Adrenal gland (tissue), 12 donors: ENCODE results near the gene GPI. TPM values are rescaled to one million over a fixed set of nuclear protein-coding genes. Genes with fewer than 3 reads are reported as not detected.
A peak's percentile ranks its signal among the peaks of the same experiment; 100 is the strongest.

Experiments
- DNase-seq, 7 donors: peaks; one replicate each; pipeline ENCODE4 v3.0.0-alpha.2; 2019 to 2020
- H3K27ac ChIP-seq, 5 donors: fragments of 200-600 bp; sonication (generic) in 4 of 5; 1 replicate in 3 of 5; 2 replicates in 2 of 5; pipeline versions ENCODE4 v1.5.1 to v1.8.0; 2016 to 2020; ENCODE audit warnings: mild to moderate bottlenecking in 1 of 5
- H3K27me3 ChIP-seq: fragments of 200-600 bp; 2 replicates; pipeline ENCODE4 v1.8.0; 2021
- H3K36me3 ChIP-seq, 2 donors: fragments of 200-600 bp; replicated peaks in 1 of 2; 1 replicate in 1 of 2; 2 replicates in 1 of 2; pipeline versions ENCODE4 v1.5.1 to v1.8.0; 2018 to 2022
- H3K4me1 ChIP-seq, 2 donors: fragments of 200-600 bp; replicated peaks in 1 of 2; 1 replicate in 1 of 2; 2 replicates in 1 of 2; pipeline versions ENCODE4 v1.5.1 to v1.8.0; 2018 to 2021
- H3K4me3 ChIP-seq, 4 donors: fragments of 200-600 bp; sonication (generic) in 3 of 4; one replicate each; pipeline ENCODE4 v1.5.1; 2016 to 2018
- H3K9me3 ChIP-seq, 3 donors: fragments of 200-600 bp; sonication (generic) in 1 of 3; replicated peaks in 1 of 3; 1 replicate in 2 of 3; 2 replicates in 1 of 3; pipeline versions ENCODE4 v1.5.1 to v1.8.0; 2016 to 2021
- CTCF ChIP-seq, 6 experiments: fragments of 450-650 bp in 4 of 6; fragments of 200-600 bp in 2 of 6; sonication (generic) in 1 of 6; IDR thresholded peaks; 1 replicate in 5 of 6; 2 replicates in 1 of 6; pipeline versions ENCODE4 v1.5.1 to v1.8.0; 2016 to 2021; ENCODE audit warnings: antibody characterized with exemption in 6 of 6, mild to moderate bottlenecking in 2 of 6, moderate library complexity in 1 of 6
- POLR2A ChIP-seq, 2 donors: fragments of 450-650 bp; IDR thresholded peaks; one replicate each; pipeline ENCODE4 v1.6.1; 2017; ENCODE audit warnings: antibody characterized with exemption in 2 of 2, mild to moderate bottlenecking in 2 of 2, moderate library complexity in 1 of 2
- WGBS, 4 donors: extraction: QIAGEN DNeasy Blood & Tissue Kit in 2 of 4; methylation state at CpG; one replicate each; pipeline versions ENCODE4 v1.1.5 to v1.1.7; 2013 to 2017; 5-methylcytosine and 5-hydroxymethylcytosine counted together
- intact Hi-C, 2 donors: fragments of 100-400 bp; cut with DNase I; formaldehyde crosslinking; loops; one replicate each; pipeline versions ENCODE4 v1.14.1 to v1.15.0; 2022 to 2023
- polyA plus RNA-seq, 3 donors: library from polyadenylated mRNA; stranded (reverse); fragments of 200-250 nt in 2 of 3; fragments of 350-450 nt in 1 of 3; fragmentation: Illumina TruSeq in 1 of 3; extraction: RNeasy Lipid Tissue Mini Kit (QIAGEN cat#74804) in 1 of 3; gene quantifications; one replicate each; pipeline ENCODE4 v1.2.3, GENCODE V29; 2013 to 2014
- total RNA-seq, 9 donors: library from RNA; depleted of rRNA in 4 of 9; stranded (reverse); fragments of >200 nt in 4 of 9; fragments of 120-200 nt in 1 of 9; fragmentation: NEBNext Ultra II Directional in 1 of 9; extraction: Animal tissue kit (Norgen Biotek cat#: 25700) in 1 of 9; gene quantifications; one replicate each; pipeline versions ENCODE4 v1.1.0 to v1.2.4, GENCODE V29; 2013 to 2023
- donor health status: healthy with polysubstance abuse.
- donor health status: Bipolar disorder and iron deficiency.
- donor health status: DM: yes; HTN: yes; CAD: no.
- donor health status: DM: no; HTN: no; CAD: no.
- donor health status: DM: no; HTN: no; CAD: no.
- donor health status: DM: yes; HTN: yes; CAD: no.

The GPI gene
- total and polyA plus RNA-seq, 12 donors, result 81.7 to 680 (median 443) TPM

DNA sequence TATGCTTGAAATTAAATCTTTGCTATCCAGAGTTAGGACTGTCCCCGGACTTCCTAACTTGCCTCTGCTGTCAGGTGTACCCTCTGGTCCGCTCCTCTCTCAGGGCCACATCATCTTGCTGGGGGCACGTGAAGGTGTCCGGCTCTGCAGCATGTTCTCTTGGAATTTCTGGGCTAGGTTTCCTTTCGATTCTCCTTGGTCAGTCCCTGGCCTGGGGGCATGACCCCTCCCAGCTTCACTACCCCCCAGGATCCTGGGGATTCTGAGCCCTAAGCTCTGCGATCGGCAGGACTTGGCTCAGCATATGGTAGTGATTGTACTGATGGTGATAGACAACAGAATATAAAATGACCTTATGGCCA is 5.1 kb upstream of the GPI start:
- 70 to 80% (median 72%) methylated on average over 7 of the region's 7 CpGs for WGBS, 4 donors

GRCh38 chr19:34360354-34360909 is 4.6 kb upstream of the GPI start:
- no peak for TF ChIP-seq POLR2A (IDR thresholded peaks at IDR 0.05)

More for the DNA sequence above, 5.1 kb upstream of the GPI start:
- no peak for DNase-seq
- H3K27ac ChIP-seq, result peak overlapping the region; percentile 67 to 92 (median 80)
- peaks cover 8 to 18% of the 10 kb centered on the region in 2 donors for H3K4me1 ChIP-seq
- H3K36me3 ChIP-seq, result no peaks in the 10 kb centered on the region
- peak overlapping the region in 1 of 4 donors; percentile 44 for H3K4me3 ChIP-seq
- TF ChIP-seq CTCF (IDR thresholded peaks at IDR 0.05), result no peak
- no peak for TF ChIP-seq POLR2A (IDR thresholded peaks at IDR 0.05)
- no peaks in the 10 kb centered on the region for H3K9me3 ChIP-seq
- intact Hi-C loops, result no loop called here
- no peaks in the 10 kb centered on the region for H3K27me3 ChIP-seq

GRCh38 chr19:34362679-34363069 is 2.3 kb upstream of the GPI start:
- H3K36me3 ChIP-seq, result peaks cover 0 to 7% of the 10 kb centered on the region in 2 donors
- H3K4me1 ChIP-seq, result peaks cover 26 to 36% of the 10 kb centered on the region in 2 donors
- H3K27me3 ChIP-seq, result no peaks in the 10 kb centered on the region
- H3K27ac ChIP-seq, result no peak overlapping the region
- DNase-seq, result no peak
- 68 to 71% (median 70%) methylated on average over 3 of the region's 3 CpGs for WGBS, 4 donors
- no peaks in the 10 kb centered on the region for H3K9me3 ChIP-seq
- H3K4me3 ChIP-seq, result no peak overlapping the region
- TF ChIP-seq CTCF (IDR thresholded peaks at IDR 0.05), result no peak
- no peak for TF ChIP-seq POLR2A (IDR thresholded peaks at IDR 0.05)
- intact Hi-C loops, result no loop called here

More at GRCh38 chr19:34360354-34360909, 4.6 kb upstream of the GPI start:
- Histone ChIP-seq H3K4me3 (no peak overlapping the region), H3K4me1 (peaks cover 8 to 18% of the 10 kb centered on the region in 2 donors), H3K9me3 (no peaks in the 10 kb centered on the region), H3K27me3 (no peaks in the 10 kb centered on the region), H3K36me3 (no peaks in the 10 kb centered on the region), H3K27ac (peak overlapping the region in 4 of 5 donors; percentile 70 to 92 (median 84))
- intact Hi-C loops, result no loop called here
- 85 to 92% (median 87%) methylated on average over 9 of the region's 9 CpGs for WGBS, 4 donors
- DNase-seq, result no peak

DNA sequence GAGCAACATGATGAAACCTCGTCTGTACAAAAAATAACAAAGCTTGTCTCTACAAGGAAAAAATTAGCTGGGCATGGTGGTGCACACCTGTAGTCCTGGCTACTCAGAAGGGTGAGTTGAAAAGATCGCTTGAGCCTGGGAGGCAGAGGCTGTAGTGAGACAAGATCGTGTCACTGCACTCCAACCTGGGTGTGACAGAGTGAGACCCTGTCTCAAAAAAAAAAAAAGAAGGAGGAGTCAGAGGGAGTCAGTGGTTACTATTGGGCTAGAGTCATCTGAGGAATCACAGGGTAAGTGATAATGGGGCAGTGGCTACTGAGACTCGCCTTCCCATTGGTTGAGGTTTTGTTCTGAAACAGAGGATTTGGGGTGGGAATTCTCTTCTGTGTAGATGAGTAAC is 1.9 kb upstream of the GPI start:
- intact Hi-C loops, result no loop called here
- Histone ChIP-seq H3K36me3 (peaks cover 0 to 11% of the 10 kb centered on the region in 2 donors), H3K4me1 (peaks cover 30 to 40% of the 10 kb centered on the region in 2 donors), H3K4me3 (no peak overlapping the region), H3K9me3 (no peaks in the 10 kb centered on the region), H3K27me3 (no peaks in the 10 kb centered on the region), H3K27ac (no peak overlapping the region)
- WGBS, 4 donors, result 79 to 87% (median 84%) methylated on average over 4 of the region's 4 CpGs
- no peak for TF ChIP-seq CTCF (IDR thresholded peaks at IDR 0.05)
- DNase-seq, result no peak

- H3K4me1 ChIP-seq, result peaks cover 29 to 40% of the 10 kb centered on the region in 2 donors
- peaks cover 0 to 19% of the 10 kb centered on the region in 2 donors for H3K36me3 ChIP-seq
- H3K27me3 ChIP-seq, result no peaks in the 10 kb centered on the region
- no peak for DNase-seq
- H3K27ac ChIP-seq, result peak overlapping the region in 1 of 5 donors; percentile 85
- 90 to 97% (median 95%) methylated on average over 5 of the region's 5 CpGs for WGBS, 4 donors
- TF ChIP-seq CTCF (IDR thresholded peaks at IDR 0.05), result no peak
- TF ChIP-seq POLR2A (IDR thresholded peaks at IDR 0.05), result no peak
- no peaks in the 10 kb centered on the region for H3K9me3 ChIP-seq
- intact Hi-C loops, result no loop called here
- no peak overlapping the region for H3K4me3 ChIP-seq
Observed at GRCh38 chr19:34363930-34364329, 1.1 kb upstream of the GPI start.
